ENCODE data around the gene PLEKHD1.

Gene PLEKHD1

DNA sequence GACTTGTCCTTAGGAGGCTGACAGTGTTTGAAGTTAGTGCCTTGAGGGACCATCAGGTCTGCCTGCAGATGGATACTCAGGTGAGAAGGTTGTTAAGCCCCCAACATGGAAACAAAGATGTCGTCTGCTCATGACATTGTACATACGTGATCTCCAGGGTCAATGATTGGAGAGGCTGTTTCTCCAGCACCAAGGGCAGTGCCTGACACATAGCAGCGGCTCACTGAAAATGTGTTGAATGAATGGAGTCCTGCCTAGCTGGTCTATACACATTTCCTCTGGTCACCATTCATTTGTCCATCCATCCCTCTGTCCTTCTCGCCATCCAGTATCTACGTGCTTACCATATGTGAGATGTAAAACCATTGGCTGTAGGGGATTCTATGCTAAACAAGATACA is 83.0 kb downstream of the PLEKHD1 start:
- no peak for ATAC-seq (ENCODE audit: low read depth)
- Mint-ChIP-seq H3K4me3 (no peak overlapping the region), H3K27ac (no peak overlapping the region), H3K27me3 (peaks cover 21% of the 10 kb centered on the region), H3K9me3 (no peaks in the 10 kb centered on the region), H3K4me1 (no peaks in the 10 kb centered on the region), H3K36me3 (no peaks in the 10 kb centered on the region)
- no peak for DNase-seq (ENCODE audit: low spot score in 2 of 2)

DNA sequence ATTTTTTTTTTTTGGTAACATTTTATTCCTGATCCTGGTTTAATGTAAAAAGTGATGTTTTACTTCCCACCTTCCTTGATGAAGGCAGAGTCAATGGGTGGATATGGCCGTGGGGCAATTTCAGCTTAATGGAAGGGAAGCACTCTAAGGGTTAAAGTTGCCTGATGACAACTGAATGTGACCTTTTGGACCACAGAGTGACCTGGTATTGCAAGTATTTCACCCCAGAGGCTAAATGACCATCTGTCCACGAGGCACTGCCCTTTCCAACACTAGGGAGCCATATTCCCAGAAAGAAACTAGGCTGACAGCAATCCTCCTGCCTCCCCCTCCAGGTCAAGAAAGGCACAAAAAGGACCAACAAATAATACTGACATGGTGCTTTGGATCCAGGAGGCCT is 85.3 kb downstream of the PLEKHD1 start:
- peaks cover 22% of the 10 kb centered on the region for H3K27me3 Mint-ChIP-seq
- no peaks in the 10 kb centered on the region for H3K36me3 Mint-ChIP-seq
- ATAC-seq (ENCODE audit: low read depth), result no peak

DNA sequence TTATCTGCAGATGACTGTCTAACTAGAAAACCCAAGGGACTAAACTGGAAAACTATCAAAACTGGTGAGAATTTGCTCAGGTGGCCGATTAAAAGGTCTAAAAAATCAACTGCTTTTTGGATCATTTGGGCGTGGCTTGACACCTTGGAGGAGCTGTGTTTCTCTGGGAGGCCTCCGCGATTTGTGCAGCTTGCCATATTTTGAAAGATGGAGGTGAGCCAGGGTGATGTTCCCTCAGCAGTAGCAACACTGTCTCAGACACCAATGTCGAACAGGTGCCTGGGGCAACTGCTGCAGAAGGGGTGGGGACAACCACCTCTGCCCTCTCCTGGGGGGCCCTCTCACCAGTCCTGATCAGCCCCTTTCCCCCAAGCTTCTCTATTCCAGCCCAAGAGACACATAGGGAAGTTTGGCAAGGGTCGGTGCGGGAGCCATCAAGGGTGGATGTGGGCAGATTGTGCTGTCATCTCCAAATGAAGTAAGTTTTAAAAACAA is 86.4 kb downstream of the PLEKHD1 start:
- Mint-ChIP-seq H3K27me3 (peaks cover 24% of the 10 kb centered on the region), H3K9me3 (no peaks in the 10 kb centered on the region), H3K36me3 (no peaks in the 10 kb centered on the region), H3K4me1 (peaks cover 8% of the 10 kb centered on the region), H3K27ac (no peak overlapping the region), H3K4me3 (peak overlapping the region; percentile 32)
- DNase-seq (ENCODE audit: low spot score in 2 of 2) (no peak), ATAC-seq (ENCODE audit: low read depth) (no peak)

More for the DNA sequence above, 85.3 kb downstream of the PLEKHD1 start:
- DNase-seq (ENCODE audit: low spot score in 2 of 2), result no peak
- Mint-ChIP-seq H3K27ac (no peak overlapping the region), H3K4me3 (no peak overlapping the region), H3K4me1 (peaks cover 8% of the 10 kb centered on the region), H3K9me3 (no peaks in the 10 kb centered on the region)

DNA sequence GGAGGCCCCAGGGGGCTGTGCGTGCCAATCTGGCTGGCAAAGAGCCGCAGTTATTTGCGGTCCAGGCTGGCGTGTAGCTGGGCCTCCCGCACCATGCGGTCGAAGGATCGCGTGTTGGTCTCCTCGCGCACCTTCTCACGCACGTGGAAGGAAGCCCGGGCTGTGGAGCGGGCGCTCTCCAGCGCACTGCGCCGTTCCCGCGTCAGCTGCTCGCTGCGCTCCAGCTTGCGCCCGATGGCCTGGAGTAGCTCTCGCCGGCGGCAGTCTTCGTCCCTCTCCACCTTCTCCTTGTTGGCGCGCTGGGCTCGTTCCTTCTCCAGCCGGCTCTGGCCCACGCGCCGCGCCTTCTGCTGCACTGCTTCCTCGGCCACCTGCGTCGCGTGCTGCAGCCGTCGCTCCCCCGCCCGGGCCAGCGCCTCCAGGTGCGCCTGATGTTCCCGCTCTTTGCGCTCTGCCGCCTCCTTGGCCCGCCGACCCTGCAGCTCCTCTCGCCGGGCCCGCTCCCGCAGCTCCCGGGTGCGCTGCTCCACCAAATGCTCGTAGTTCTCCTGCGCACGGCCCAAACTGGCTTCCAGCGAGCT is 87.0 kb downstream of the PLEKHD1 start:
- H3K4me3 Mint-ChIP-seq, result no peak overlapping the region
- ATAC-seq (ENCODE audit: low read depth) (no peak), DNase-seq (ENCODE audit: low spot score in 2 of 2) (no peak)
- H3K36me3 Mint-ChIP-seq, result no peaks in the 10 kb centered on the region
- H3K4me1 Mint-ChIP-seq, result peaks cover 8% of the 10 kb centered on the region
- H3K9me3 Mint-ChIP-seq, result no peaks in the 10 kb centered on the region
- H3K27me3 Mint-ChIP-seq, result peaks cover 29% of the 10 kb centered on the region
- H3K27ac Mint-ChIP-seq, result no peak overlapping the region

DNA sequence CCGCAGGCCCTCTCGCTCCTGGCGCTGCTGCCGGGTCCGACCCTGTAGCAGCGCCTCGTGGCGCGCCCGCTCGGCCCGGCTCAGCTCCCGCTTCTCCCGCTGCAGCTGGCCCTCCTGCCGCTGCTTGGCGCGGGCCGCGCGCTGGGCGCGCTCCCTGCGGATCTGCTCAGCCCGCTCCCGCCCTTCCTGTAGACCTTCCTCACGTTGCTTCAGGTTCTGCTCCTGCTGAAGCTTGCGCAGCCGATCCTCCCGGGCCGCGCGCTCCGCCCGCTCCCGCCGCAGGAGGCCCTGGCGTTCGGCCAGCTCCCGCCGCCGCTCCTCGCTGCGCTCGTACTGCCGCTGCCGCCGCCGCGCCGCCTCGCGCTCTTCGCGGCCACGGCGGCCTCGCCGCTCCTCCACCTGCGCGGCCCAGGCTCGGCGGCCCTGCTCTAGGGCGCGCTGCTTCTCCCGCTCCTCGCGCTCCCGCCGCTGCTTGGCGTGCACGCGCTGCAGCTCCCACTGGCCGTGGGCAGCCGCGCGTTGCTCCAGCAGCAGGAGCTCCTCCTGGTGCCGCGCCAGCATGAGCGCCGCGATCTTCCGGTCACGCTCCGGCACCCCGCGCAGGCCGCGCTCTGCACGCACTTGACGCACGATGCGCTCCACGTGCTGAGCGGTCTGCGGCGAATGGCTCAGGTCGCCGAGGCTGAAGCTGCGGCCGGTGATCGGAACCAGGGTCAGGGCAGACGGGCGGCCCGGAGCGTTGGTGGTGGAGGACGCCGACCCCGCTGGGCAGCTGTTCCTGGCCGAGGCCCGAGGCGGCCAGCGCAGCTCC is 87.7 kb downstream of the PLEKHD1 start:
- H3K9me3 Mint-ChIP-seq, result no peaks in the 10 kb centered on the region
- H3K4me3 Mint-ChIP-seq, result peak overlapping the region; percentile 50
- H3K27ac Mint-ChIP-seq, result no peak overlapping the region
- peaks cover 8% of the 10 kb centered on the region for H3K4me1 Mint-ChIP-seq
- peaks cover 33% of the 10 kb centered on the region for H3K27me3 Mint-ChIP-seq
- DNase-seq (ENCODE audit: low spot score in 2 of 2), result no peak
- H3K36me3 Mint-ChIP-seq, result no peaks in the 10 kb centered on the region
- no peak for ATAC-seq (ENCODE audit: low read depth)

DNA sequence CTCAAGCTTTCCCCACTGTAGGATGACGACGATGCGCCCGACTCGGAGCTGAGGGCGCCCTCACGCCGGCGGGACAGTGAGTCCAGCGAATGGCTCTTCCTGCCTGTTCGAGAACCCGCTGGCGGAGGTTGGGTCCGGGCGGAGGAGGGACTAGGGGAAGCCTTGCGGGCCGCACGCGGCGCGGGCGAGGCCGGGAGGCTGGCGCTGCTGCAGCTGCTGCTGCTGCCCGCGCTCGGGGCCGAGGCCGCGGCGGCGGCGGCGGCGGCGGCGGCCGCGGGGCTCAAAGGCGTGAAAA is 88.3 kb downstream of the PLEKHD1 start:
- Mint-ChIP-seq H3K4me3 (peak overlapping the region; percentile 50), H3K27me3 (peaks cover 29% of the 10 kb centered on the region), H3K4me1 (peaks cover 8% of the 10 kb centered on the region), H3K36me3 (no peaks in the 10 kb centered on the region), H3K9me3 (no peaks in the 10 kb centered on the region), H3K27ac (no peak overlapping the region)
- DNase-seq (ENCODE audit: low spot score in 2 of 2) (no peak), ATAC-seq (ENCODE audit: low read depth) (no peak)

DNA sequence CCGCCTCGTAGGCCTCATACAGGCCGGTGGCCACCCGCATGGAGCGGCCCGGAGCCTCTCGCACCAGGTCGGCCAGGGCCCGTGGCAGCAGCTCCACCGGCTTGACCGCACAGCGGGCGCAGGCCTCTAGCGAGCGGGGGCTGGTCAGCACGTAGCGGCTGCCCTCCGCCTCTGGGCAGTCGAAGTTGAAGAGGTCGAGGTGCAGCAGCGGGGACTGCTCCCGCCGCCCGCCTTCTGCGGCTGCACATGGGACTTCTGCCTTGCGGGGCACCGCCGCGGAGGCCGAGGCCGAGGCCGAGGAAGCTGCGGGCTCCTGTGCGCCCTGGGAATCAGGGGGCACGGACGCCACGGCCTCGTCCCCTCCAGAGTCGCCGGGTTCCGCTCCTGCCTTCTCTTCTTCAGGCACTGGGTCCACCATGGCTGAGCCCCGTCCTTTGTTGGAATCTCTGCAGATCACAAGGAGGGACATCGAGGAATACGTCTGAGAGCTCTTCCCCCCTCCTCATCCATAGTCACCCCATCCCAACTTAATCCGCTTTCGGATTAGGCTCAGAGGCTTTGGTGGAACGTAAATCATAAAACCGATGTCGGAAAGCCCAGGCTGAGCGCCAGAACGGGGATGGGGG is 88.8 kb downstream of the PLEKHD1 start:
- no peak for DNase-seq (ENCODE audit: low spot score in 2 of 2)
- H3K4me3 Mint-ChIP-seq, result peak overlapping the region; percentile 73
- peaks cover 8% of the 10 kb centered on the region for H3K4me1 Mint-ChIP-seq
- no peak overlapping the region for H3K27ac Mint-ChIP-seq
- H3K27me3 Mint-ChIP-seq, result peaks cover 26% of the 10 kb centered on the region
- ATAC-seq (ENCODE audit: low read depth), result no peak
- H3K9me3 Mint-ChIP-seq, result no peaks in the 10 kb centered on the region
- H3K36me3 Mint-ChIP-seq, result no peaks in the 10 kb centered on the region

DNA sequence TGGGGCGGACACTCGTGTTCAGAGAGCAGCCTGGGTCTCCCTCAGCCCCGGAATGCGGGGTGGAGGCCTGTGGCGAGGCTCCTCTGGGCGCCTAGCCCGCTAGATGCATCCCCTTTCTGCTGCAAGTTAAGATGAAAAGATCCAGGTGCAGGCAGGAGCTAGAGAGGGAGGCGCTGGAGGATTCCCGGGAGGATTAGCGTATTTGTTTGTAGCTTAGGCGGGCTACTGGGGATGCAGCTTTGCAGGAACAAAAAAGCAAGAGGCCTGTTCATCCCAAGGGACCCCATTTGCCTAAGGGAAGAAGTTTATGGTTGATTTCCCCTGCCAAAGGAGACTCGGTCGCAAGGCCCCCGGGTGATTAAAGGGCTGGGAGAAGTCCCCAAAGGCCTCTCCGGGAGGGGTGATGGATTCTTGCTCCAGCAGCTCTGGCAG is 89.3 kb downstream of the PLEKHD1 start:
- Mint-ChIP-seq H3K36me3 (no peaks in the 10 kb centered on the region), H3K27ac (no peak overlapping the region), H3K9me3 (no peaks in the 10 kb centered on the region), H3K27me3 (peaks cover 24% of the 10 kb centered on the region), H3K4me1 (peaks cover 8% of the 10 kb centered on the region), H3K4me3 (peak overlapping the region; percentile 73)
- DNase-seq (ENCODE audit: low spot score in 2 of 2) (no peak), ATAC-seq (ENCODE audit: low read depth) (no peak)

DNA sequence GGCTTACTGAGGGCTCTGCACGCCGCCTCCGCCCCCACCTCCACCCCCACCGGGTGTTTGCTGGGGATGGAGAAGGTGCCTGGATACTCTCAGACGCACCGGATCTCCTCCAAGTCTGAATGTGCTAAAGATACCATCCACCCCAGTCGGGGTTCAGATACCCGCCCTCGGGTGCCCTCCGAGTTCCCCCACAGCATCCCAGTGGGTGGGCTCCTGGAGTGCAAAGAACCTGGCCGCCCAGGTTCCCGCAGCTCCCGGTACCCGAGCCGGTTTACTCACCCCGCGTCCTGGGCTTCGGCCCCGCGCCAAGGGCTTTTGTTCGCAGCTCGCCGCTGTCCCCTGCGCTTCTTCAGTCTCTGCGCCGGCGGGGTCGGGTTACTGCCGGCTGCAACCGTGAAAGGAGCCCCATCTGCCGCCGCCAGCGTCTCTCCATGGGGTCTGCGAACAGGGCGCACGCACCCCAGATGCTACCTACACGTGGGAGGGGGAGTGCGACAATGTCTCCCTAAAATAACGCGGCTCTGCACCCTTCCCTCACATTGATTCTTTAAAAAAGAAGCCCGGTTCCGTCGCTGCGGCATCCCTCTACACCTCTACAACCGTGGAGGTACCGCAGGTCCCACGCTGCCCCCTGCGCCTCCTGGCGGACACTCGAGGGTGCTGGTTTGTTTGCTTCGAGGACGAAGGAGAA is 89.9 kb downstream of the PLEKHD1 start, which contains the start of gene CCDC177:
CCDC177 (minus strand) TSS at position 609 of the 691 bp plus-strand sequence. CDS start 1,249 bp downstream, outside the sequence.
- Mint-ChIP-seq H3K4me1 (peaks cover 8% of the 10 kb centered on the region), H3K9me3 (no peaks in the 10 kb centered on the region), H3K27ac (no peak within 1 kb of the TSS), H3K4me3 (peak within 1 kb of the TSS; percentile 83), H3K36me3 (no peaks in the 10 kb centered on the region), H3K27me3 (peaks cover 22% of the 10 kb centered on the region)
- ATAC-seq (ENCODE audit: low read depth) (peak; percentile 85), DNase-seq (ENCODE audit: low spot score in 2 of 2) (peak; percentile 72)

DNA sequence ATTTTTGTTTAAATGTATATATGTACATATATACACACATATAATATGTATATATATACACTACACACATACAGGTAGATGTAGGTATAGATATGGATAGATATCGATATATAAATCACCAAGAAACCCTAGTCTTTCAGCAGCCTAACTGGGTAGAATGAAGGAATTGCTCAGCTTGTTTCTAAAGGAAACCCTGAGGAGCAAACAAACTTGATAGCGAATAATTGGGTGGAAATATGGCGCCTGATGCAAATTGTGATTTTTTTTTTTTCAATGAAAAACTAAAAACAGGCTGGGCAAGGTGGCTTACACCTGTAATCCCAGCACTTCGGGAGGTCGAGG is 90.4 kb downstream of the PLEKHD1 start:
- Mint-ChIP-seq H3K4me3 (peak overlapping the region; percentile 83), H3K27ac (no peak overlapping the region), H3K27me3 (peaks cover 22% of the 10 kb centered on the region), H3K4me1 (peaks cover 8% of the 10 kb centered on the region), H3K9me3 (no peaks in the 10 kb centered on the region), H3K36me3 (no peaks in the 10 kb centered on the region)
- no peak for DNase-seq (ENCODE audit: low spot score in 2 of 2)
- peak; percentile 11 for ATAC-seq (ENCODE audit: low read depth)

DNA sequence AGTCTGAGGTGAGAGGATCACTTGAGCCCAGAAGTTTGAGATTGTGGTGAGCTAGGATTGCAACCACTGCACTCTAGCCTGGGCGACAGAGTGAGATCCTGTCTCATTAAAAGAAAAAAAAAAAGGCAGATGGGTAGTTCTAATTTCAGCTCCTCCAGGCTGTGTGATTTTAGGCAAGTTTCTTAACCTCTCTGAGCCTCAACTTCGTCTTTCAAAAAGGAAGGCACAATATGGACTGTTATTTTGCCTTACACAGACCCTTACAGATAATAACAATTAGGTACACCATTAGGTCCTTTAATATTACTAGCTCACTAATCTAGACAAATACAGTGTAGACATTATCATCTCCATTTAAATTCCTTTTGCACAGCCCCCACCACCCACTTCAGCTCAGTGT is 94.9 kb downstream of the PLEKHD1 start:
- DNase-seq (ENCODE audit: low spot score in 2 of 2) (no peak), ATAC-seq (ENCODE audit: low read depth) (no peak)
- peaks cover 7% of the 10 kb centered on the region for H3K4me1 Mint-ChIP-seq
- no peaks in the 10 kb centered on the region for H3K36me3 Mint-ChIP-seq
- no peak overlapping the region for H3K27ac Mint-ChIP-seq
- peaks cover 16% of the 10 kb centered on the region for H3K27me3 Mint-ChIP-seq
- no peak overlapping the region for H3K4me3 Mint-ChIP-seq
- no peaks in the 10 kb centered on the region for H3K9me3 Mint-ChIP-seq

DNA sequence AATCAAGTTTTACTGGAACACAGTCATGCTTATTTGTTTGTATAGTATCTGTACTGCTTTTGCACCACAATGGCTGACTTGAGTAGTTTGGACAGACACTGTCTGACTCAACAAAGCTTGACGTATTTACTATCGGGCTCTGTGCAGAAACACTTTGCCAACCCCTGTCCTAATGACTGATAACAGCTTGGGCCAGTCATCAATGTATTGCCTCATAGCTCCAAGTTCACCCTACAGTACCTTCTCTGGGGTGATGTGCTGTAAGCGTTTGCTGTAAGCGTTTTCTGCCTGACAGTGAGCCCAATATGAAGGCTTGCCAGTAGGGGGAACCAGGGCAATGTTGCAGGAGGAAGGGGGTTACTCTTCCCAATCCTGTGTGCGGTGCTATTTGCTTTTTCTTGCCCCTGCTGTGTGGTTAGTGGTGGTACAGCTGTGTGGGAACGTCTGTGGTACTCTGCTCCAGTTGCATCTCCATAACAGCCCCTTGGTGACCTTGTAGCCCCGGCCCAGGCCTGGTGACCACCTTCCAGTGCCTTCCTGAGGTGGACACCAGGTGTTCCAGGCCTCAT is 95.6 kb downstream of the PLEKHD1 start:
- H3K27me3 Mint-ChIP-seq, result peaks cover 13% of the 10 kb centered on the region
- no peak overlapping the region for H3K4me3 Mint-ChIP-seq
- peaks cover 8% of the 10 kb centered on the region for H3K4me1 Mint-ChIP-seq
- ATAC-seq (ENCODE audit: low read depth), result peak; percentile 37
- H3K9me3 Mint-ChIP-seq, result no peaks in the 10 kb centered on the region
- H3K36me3 Mint-ChIP-seq, result no peaks in the 10 kb centered on the region
- DNase-seq (ENCODE audit: low spot score in 2 of 2), result no peak
- no peak overlapping the region for H3K27ac Mint-ChIP-seq

Measured in memory B cell (primary cell).